Activated CD4-positive, alpha-beta T cell treated with anti-CD3 and anti-CD28 coated beads, Interleukin-2, amount 50 U/mL, for 16 hours (primary cell): ENCODE results near the gene CDK2.

Experiments
- DNase-seq: peaks from one replicate; pipeline ENCODE4 v3.0.0-alpha.2; 2020

CDK2 gene

DNA sequence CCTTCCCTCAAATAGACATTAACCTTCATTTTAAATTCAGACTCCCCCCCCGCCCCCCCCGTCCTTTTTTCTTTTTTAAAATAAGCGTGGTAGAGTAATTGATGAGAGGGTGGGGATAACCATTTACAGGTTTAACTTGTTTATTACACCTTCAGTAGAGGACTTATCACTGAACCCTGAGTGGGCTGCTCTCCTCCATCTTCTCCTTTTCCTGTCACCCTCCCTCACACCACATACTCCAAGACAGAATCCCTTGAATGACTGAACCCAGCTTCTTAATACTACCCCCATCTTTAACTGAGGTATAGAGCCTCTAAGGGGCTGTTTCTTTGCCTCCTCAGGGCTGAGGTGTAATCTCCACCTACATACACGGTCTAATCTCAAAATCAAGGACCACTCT, 50.6 kb downstream of the CDK2 start:
- DNase-seq: no peak

DNA sequence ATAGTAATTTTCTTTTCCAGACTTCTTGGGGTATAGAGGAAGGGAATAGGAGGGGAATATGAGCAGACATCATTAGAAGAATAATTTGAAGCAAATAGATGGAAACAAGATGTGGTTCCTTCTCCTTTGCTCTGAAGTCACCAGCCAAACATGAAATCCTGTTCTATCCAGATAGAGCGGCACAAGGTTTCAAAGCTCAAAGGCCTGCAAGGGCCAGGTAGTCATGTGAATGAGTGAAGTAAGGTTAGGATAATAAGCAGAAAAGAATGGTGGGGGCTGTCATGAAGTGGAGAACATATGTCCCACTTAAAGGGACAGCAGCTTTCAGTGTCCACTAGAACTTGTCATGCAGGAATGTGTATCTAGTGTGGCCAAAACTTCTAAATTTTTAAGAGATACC, 51.7 kb downstream of the CDK2 start:
- no peak for DNase-seq

DNA sequence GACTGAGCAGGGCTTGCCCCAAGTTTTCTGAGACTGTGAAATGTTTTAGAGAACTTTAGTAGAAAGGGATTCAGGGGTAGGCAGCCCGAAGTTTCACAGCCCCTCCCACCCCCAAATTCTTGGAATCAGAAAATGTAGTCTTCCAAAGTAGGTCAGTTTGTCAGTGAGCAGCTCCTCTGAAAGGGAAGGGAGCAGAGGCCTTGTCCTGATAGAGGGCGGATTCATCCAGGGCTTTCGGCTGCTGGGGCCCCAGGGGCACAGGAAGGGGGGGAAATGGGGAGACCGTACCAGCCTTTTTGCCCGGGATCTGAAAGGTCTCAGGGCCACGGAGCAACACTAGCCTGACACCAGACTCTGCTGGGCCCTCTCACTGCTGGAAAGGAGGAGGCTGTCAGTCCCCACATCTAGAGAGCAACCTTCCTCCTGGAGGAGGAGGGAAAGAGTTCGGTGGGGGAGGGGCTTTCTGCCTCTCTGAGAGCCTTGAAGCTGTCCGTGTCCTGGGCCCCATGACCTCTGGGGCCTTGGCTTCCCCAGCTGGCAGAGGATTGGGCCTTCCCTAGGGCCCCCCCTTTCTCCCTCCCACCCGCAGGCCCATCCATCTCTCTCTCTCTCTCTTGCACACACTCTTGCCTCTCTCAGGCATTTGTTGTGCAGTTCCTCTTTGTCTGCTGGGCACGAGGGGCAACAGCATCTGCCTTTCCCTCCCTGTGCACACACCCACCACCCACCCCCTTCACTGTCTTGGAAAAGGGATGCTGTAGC, 54.0 kb downstream of the CDK2 start, which contains the start of gene IKZF4:
TSS of gene IKZF4 (plus strand) at position 621 of the 762 bp plus-strand sequence. CDS start 451 bp downstream, outside the sequence.
- DNase-seq: peak; percentile 27

DNA sequence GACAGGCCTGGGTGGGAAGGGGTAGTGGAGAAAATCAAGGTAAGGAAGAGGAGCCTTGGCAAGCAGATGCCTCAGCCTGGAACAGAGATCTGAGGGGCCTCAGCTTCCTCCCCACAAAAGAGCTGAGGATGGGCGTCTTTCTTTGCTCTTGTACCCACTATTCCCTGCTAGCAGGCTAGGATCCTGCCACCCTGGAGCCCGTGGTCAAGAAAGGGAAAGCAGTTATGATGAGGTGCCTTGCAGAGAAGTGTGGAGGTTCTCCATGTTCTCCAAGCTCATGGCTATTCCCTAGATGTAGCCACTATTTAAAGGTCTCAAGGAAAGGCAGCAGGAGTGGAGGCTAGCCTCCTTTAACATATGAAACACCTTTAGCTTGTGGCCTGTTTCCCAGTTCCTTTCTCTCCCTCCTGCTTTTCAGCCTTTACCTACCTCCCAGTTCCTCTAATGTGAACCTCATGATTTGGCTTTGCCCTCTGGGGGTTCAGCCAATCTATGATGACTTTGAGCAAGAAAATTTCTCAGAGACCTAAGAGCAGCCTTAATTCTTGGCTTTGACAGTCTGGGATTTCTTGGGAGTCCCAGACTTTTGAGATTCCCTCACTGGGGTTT, 55.4 kb downstream of the CDK2 start:
- no peak for DNase-seq
